Islet of Langerhans (tissue), 1 donor: ENCODE measurements around the gene ALS2.
"Not testable (repeated sequence)": the region's sequence is repeated elsewhere in the genome, so short reads cannot be mapped to it uniquely, and the experiment has no call there.

Source experiments
- FAIRE-seq: peaks from one replicate; lab custom pipeline; 2011; peaks lifted over from hg19 to GRCh38; lab: Jason Lieb, UNC

The ALS2 gene

GRCh38 chr2:201674298-201674697, 106.4 kb downstream of the ALS2 start:
- FAIRE-seq: no peak

GRCh38 chr2:201673546-201673945, 107.2 kb downstream of the ALS2 start:
- FAIRE-seq: no peak

GRCh38 chr2:201671205-201671604, 109.5 kb downstream of the ALS2 start:
- not testable (repeated sequence) for FAIRE-seq

GRCh38 chr2:201669865-201670264, 110.9 kb downstream of the ALS2 start:
- no peak for FAIRE-seq

- FAIRE-seq: no peak
Observed at GRCh38 chr2:201668402-201668910, 112.3 kb downstream of the ALS2 start.

GRCh38 chr2:201664334-201664733, 116.4 kb downstream of the ALS2 start:
- no peak for FAIRE-seq

- no peak for FAIRE-seq
Observed at GRCh38 chr2:201661366-201661765, 119.4 kb downstream of the ALS2 start.

- no peak for FAIRE-seq
Observed at GRCh38 chr2:201660293-201660895, 120.3 kb downstream of the ALS2 start.

GRCh38 chr2:201656740-201657139, 124.0 kb downstream of the ALS2 start:
- FAIRE-seq: no peak

GRCh38 chr2:201656102-201656501, 124.6 kb downstream of the ALS2 start:
- FAIRE-seq: no peak

- no peak for FAIRE-seq
Observed at GRCh38 chr2:201654616-201655384, 125.9 kb downstream of the ALS2 start.

GRCh38 chr2:201653221-201653620, 127.5 kb downstream of the ALS2 start:
- FAIRE-seq: no peak
